ENCODE data around the gene RAD51B.

The RAD51B gene

DNA sequence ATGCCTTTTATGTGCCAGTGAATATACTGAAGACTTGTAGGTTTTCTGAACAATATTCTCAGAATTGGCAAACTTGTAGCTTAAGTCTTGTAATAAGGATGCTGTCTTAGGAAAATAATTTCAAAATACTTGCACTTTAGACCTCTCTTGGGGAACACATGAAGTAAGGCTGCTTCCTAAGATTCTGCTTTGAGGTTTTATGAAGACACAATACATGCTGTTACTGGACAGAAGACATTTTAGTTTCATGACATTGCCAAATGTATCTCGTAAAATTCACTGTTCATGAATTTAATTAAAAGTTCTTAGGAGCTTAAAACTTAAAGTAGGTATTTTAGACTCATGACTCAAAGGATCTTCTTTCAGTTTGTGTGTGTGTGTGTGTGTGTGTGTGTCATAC lies 80.7 kb downstream of the RAD51B start:
- no peak for DNase-seq (ENCODE audit: low read depth in 2 of 2)

GRCh38 chr14:67908052-67908754 lies 88.6 kb downstream of the RAD51B start:
- DNase-seq (ENCODE audit: low read depth in 2 of 2), result no peak

DNA sequence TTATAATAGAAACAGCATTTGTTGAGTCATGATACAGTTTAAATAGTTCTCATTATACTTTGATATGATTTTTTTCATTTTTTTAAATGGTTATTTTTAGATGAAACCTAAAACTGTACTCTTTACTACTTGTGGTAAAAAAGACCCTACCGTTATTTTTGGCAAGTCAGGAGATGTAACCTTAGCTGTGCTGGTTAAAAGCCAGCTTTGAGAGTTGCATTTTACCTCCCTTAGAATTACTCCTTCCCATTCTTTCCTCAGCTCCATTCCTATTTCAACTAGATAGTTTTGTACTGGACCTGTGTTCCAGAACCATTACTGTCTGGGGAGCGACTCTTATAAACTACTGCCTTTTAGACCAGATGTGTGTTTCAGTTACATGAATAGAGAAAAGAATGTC lies 92.0 kb downstream of the RAD51B start:
- no peak for DNase-seq (ENCODE audit: low read depth in 2 of 2)

GRCh38 chr14:67916430-67916829 lies 96.9 kb downstream of the RAD51B start:
- DNase-seq (ENCODE audit: low read depth in 2 of 2), result no peak

GRCh38 chr14:67917006-67917405 lies 97.4 kb downstream of the RAD51B start:
- no peak for DNase-seq (ENCODE audit: low read depth in 2 of 2)

DNA sequence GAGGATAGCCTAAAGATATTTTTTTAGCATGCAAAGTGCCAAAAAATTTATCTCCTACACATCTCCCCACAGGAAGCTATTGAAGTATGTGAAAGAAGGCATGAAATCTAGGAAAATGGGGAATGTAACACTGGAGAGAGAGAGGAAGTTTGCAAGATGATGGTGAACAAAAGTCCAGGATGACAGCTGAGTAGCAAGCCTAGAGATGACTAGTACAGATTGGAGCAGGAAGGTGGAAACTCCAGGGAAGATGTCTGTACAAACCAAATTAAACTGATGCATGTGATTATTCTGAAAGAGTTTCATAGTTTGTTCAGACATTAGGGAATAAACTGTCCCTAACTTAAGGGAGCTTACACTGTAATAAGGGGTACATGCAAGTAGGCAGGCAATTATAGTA lies 99.3 kb downstream of the RAD51B start:
- DNase-seq (ENCODE audit: low read depth in 2 of 2), result no peak

DNA sequence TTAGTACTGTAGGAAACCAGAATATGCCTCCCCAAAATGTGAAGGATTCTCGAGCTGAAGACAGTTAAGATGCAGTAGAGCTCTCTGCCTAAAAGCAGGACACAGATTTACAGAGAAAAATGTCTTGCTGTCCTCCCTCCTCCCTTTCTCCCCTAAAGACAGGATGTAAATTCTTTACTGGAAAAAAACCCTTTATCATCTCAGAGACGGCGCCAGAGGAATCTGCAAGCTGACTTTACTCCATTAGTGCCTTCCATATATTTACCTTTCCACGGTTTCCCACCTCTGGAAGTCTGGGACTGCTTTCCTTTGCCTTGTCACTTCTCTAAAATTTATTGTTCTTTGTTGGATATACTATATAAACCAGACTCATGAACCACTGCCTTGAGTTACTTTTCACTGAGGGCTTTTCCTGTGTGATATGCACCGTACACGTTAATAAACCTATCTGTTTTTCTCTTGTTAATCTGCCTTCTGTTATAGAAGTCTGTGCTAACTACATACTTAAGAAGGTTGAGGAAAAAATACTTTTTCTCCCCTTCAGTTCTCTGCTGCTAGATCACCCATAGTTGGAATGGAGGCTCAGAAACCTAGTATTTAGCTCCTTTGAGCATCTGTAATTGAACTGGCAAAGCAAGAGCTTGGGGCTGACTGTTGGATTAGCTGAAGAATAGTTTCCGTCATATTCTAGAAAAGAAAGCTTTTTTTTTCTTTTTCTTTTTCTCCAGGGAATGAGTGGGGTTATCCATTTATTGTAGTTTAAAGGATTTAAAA lies 99.9 kb downstream of the RAD51B start:
- DNase-seq (ENCODE audit: low read depth in 2 of 2), result no peak

- no peak for DNase-seq (ENCODE audit: low read depth in 2 of 2)
Observed at GRCh38 chr14:67926821-67927220, 107.2 kb downstream of the RAD51B start.

- no peak for DNase-seq (ENCODE audit: low read depth in 2 of 2)
Observed at GRCh38 chr14:67927244-67927643, 107.7 kb downstream of the RAD51B start.

GRCh38 chr14:67928375-67928774 lies 108.8 kb downstream of the RAD51B start:
- no peak for DNase-seq (ENCODE audit: low read depth in 2 of 2)

- DNase-seq (ENCODE audit: low read depth in 2 of 2), result no peak
Observed at GRCh38 chr14:67932708-67933246, 113.2 kb downstream of the RAD51B start.

GRCh38 chr14:67933266-67933665 lies 113.7 kb downstream of the RAD51B start:
- DNase-seq (ENCODE audit: low read depth in 2 of 2), result no peak

DNA sequence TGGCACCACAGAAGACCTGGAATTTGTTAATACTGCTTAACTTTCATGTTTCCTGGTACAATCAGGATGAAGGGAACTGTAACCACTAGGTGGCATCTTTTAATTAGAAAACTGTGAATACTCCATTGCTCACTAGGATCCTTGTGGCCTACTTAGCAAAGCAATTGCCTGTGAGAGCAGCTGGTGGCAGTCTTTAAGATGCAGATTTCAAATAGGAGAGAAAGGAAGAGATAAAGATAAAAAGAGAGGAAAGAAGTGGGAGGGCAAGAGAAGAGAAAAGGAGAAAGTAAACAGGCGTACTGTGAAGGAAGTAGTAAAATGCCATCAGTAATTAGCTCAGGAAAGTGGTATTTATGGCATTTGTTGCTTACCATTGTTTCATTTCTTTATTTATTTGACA lies 114.5 kb downstream of the RAD51B start:
- no peak for DNase-seq (ENCODE audit: low read depth in 2 of 2)

DNA sequence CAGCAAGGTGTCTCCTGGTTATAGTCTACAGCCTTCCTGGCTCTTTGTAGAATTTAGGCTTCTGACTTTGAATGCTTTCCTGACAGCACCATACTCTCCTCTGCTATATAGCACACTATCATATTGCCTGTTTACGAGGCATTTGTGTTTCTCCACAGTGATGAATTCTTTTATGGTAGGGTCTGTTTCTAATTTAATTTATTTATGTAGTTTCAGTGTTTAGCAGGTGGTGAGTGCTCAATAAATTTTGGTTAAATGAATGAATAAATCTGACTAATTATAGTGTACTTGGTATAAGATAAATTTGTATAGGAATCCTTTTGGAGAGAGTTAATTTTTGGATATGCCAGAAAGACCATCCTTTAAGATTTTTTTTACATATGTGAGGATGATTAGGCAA lies 115.3 kb downstream of the RAD51B start:
- DNase-seq (ENCODE audit: low read depth in 2 of 2), result no peak

DNA sequence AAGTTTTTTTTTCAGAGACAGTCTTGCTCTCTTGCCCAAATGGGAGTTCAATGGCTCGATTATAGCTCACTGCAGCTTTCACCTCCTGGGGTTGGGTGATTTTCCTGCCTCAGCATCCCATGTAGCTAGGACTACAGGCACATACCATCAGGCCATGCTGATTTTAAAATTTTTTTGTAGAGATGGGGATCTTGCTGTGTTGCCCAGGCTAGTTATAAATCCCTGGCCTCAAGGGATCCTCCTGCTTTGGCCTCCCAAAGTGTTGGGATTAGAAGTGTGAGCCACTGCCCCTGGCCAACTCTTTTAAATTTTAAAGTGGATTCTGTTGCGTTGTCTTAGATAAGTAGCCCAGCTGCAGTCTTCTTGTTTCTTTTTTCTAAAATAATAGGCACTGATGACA lies 115.8 kb downstream of the RAD51B start:
- no peak for DNase-seq (ENCODE audit: low read depth in 2 of 2)

GRCh38 chr14:67938071-67938470 lies 118.5 kb downstream of the RAD51B start:
- no peak for DNase-seq (ENCODE audit: low read depth in 2 of 2)

DNA sequence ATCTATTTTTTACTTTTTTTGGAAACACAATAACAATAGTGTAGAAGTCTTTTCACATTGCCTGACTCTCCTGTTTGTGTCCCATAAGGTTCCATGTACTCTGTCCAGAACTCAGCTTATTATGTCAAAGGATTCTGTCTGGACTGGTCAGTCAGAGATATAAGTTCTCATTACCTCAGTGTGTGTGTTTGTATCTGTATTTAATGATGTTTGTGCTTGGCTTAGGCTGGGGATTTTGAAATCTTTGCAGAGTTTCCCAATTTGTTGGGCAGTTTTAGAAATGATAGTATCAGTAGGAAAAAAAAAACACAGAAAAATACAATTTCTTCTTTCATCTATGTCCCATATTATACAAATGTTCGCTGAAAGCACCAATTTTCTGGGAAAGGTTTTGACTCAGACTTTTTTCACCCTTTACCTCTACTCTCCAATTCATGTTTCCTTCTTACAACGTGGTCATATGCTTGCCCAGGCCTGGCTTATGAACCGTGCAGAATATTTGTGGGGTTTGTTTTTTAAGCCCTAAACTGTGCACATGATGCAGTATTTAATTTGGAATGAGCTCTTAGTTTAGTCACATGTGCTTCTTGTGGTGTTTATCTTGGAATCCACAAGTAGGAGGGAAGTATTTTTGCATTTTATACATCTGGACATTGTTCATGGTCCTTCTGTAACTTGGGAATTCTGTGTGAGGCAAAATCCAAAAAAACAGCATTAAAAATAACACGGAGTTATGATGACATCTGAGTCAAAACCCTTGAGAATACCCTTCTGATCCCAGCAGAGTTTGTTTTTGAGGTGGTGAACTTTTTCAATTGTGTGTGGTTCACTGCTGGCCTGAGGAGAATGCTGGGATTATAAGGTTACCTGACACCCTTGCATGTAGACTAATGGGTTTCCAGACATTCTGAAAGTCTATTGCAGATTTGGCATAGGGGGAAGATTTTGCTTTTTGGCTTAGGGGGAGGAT lies 121.2 kb downstream of the RAD51B start:
- no peak for DNase-seq (ENCODE audit: low read depth in 2 of 2)

DNA sequence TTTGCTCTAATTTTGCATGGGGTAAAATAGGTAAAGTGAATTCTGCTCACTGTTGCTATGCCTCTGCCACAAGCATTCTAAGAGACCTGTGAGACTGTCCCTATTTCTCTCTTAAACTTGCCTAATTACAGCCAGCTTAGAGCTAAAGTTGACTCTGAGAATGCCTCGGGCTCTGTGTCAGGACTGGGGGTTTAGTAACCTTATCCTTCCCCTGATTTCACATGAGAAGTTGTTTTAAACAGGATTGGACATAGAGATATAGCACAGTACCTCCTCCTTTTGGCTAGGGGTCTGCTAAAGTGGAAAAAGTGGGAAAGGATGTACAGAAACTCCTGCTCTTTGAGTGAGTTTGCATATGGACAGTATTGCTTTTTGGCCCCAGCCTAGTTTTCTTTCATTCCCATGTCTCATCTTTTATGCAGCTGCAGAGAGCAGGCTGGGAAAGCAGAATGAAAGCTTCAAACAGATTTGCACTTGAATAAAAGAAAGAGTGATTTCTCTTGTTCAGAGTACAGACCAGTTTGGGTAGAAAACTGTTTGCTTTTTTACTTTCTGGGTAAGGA lies 122.0 kb downstream of the RAD51B start:
- DNase-seq (ENCODE audit: low read depth in 2 of 2), result no peak

- no peak for DNase-seq (ENCODE audit: low read depth in 2 of 2)
Observed at GRCh38 chr14:67942080-67942710, 122.6 kb downstream of the RAD51B start.

GRCh38 chr14:67943947-67944346 lies 124.4 kb downstream of the RAD51B start:
- DNase-seq (ENCODE audit: low read depth in 2 of 2), result no peak

- DNase-seq (ENCODE audit: low read depth in 2 of 2), result no peak
Observed at GRCh38 chr14:67944605-67945004, 125.0 kb downstream of the RAD51B start.
